ENCODE measurements around the gene CHMP4B.
"Not testable (repeated sequence)": the region's sequence is repeated elsewhere in the genome, so short reads cannot be mapped to it uniquely, and the experiment has no call there.

The CHMP4B gene

DNA sequence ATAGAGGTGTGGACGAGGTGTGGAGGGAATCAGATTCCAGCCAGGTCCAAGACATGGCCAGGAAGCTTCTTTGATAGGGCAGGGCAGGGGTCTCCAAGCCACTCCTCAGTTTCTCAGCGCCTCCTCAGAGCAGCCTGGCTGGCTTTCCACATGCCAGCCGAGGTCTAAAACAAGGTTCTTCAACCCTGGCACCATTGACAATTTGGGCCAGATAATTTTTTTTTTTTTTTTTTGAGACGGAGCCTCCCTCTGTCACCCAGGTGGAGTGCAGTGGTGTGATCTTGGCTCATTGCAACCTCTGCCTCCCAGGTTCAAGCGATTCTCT, 21.3 kb upstream of the CHMP4B start:
- DNase-seq (ENCODE audit: low spot score), result no peak

DNA sequence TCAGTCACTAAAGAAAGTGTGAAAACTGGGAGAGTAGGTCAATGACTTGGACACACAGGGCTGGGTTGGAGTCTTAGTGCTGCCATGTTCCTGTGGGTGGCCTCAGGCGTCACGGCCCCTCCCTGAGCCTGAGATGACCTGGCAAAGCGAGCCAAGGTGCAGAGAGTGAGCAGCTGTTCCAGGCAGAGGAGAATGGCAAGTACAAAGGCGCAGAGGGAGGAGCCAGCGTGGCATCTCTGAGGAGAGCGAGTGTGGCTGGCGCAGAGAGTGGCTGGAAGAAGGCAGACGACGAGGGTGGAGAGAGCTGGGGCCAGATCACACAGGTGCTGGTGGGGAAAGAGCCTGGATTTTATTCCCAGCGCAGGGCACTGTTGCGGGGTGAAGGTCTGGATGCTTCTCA, 20.6 kb upstream of the CHMP4B start:
- DNase-seq (ENCODE audit: low spot score), result no peak

DNA sequence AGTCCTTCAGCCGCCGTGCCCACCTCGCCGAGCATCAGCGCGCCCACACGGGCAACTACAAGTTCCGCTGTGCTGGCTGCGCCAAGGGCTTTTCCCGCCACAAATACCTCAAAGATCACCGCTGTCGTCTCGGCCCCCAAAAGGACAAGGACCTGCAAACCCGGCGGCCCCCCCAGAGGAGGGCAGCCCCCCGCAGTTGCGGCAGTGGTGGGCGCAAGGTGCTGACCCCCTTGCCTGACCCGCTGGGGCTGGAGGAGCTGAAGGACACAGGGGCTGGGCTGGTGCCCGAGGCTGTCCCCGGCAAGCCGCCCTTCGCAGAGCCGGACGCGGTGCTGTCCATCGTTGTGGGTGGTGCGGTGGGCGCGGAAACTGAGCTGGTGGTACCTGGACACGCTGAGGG, 20.1 kb upstream of the CHMP4B start:
- DNase-seq (ENCODE audit: low spot score), result no peak

DNA sequence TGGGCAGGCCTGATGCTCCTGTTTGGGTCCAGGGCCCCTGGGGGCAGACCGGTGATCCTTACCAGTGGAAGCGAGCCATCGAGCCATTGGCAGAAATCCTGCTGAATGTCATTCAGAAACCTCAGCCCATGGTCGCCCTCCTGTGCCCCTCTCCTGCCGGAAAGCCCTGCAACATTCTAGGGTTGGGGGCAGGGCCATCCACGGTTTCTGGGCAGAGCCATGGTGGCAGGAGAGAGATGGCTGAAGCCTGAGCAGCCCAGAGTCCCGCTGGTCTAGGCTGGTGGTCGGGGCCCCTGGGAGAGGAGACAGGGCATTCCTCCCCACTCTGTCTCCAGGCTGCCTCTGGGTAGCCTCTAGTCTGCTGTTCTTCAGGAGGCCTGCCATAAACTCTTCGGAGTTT, 19.6 kb upstream of the CHMP4B start:
- DNase-seq (ENCODE audit: low spot score), result no peak

DNA sequence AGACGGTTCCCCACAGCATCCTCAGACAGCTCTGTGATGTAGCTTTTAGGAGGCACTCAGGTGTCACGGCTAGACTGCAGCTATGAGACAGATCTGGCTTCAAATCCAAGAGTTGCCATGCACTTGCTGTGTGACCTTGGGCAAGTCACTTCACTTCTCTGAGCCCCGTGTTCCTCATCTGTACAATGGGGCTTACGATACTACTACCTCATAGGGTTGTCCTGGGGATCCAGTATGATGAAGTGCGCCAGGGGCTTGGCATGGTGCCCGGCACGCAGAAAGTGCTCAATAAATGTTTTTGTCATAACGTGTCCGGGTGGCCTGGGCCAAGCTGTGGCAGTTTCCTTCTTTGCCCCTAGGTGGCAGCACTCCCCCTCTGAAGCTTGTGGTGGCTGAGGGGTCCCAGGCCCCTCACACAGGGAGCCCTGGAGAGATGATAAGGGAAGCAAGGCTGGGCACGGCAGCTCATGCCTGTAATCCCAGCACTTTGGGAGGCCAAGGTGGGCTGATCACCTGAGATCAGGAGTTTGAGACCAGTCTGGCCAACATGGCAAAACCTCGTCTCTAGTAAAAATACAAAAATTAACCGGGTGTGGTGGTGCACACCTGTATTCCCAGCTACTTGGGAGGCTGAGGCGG, 19.1 kb upstream of the CHMP4B start:
- DNase-seq (ENCODE audit: low spot score), result no peak

DNA sequence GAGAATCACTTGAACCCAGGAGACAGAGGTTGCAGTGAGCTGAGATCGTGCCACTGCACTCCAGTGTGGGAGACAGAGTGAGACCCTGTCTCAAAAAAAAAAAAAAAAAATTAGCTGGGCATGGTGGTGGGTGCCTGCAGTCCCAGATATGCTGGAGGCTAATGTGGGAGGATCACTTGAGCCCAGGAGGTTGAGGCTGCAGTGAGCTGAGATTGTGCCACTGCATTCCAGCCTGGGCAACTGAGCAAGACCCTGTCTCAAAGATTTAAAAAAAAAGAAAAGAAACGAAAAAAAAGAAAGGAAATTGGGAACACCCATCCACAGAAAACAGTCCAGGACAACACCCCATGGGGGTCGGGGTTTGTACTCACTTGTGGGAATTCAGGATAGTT, 18.6 kb upstream of the CHMP4B start:
- not testable (repeated sequence) for DNase-seq (ENCODE audit: low spot score)

DNA sequence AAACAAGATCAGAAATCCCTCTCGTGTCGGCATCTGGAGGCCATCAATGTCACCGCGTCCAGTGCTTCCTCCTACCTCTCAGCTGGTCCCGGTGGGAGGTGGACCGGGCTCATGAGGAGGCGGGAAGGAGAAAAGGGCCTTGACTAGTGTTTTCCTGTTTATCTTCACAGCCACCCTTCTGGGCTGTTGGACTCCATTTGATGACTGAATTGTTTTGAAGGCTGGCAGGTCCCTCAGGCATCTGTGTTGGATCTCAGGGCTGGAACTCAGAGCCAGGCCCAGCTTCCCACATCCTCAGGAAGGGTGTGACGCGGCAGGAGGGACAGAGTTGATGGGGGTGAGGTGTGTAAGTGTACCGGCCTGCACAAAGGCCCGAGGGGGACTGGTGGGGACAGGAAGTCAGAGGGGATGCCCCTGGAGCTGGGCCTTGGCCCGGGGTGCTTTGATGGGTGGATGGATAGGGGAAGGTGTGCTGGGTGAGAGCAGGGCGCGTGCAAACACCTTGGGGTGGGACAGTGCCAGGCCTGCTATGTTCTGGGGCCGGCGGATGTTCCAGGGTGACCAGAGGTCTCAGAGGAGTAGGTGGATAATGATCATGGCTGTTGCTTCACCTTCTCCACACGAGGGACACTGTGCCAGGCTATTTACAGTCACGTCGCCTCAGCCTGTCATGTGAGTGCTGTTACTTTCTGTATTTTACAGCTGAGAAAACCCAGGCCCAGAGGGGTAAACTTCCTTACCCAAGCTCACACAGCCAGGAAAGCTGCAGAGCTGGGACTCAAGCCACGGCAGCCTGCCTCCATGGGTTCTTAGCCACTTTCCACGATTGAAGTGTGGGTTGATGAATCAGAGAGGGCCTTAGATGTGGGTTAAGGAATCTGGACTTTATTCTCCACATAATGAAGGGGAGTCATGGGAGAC, 17.9 kb upstream of the CHMP4B start:
- peak; percentile 76 for DNase-seq (ENCODE audit: low spot score)

DNA sequence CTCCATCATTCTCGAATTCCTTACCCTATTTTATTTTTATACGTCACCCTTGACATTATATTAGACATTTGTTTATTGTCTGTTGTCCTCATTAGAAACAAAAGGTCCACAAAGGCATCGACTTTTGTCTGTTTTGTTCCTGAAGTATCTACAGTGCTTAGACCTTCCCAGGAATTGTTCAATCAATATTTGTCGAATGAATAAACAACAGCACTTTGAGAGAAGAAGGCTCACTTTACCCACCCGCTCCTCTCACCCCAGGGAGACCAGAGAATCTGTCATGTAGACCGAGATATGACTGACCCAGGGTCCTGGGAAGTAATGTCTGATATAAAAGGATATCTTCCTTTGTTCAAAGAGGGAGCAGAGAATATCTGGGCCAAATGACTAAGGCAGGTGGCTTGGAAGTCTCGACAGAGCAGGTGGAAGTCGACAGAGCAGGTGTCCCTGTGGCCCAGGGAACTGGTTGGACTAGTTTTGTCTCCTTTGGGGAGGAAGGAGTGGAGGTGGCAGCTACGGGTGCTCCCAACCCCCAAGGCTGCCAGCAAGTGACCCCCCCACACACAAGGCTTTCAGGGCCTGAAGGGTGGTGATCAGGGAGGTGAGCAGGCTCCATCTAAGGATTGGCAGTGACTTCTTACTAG, 14.8 kb upstream of the CHMP4B start:
- DNase-seq (ENCODE audit: low spot score), result no peak

DNA sequence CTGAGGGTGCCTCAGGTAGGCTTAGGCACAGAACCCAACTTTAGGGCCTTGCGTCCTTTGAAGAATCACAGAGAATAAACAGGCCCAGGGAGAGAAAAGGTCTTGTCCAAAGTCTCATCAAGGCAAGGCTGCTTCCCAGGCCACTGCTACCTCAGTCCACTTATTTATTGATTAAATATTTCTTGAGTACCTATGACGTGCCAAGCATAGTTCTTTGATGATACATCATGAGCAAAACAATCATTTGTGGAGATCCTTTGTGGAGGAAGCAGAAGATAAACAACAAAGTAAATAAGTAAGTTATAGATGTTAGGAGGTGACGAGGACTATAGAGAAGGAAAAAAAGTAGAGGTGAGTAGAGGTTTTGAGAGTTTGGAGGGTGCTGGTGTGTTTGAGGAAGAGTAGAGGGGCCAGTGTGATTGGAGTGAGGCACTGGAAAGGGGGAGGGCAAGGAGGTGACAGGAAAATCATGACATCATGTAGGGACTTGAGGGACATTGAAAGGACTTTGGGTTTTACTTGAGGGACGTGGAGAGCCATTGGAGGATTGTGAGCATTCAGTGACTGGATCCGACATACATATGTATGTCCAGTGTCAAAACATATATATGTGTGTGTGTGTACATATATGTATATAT, 14.1 kb upstream of the CHMP4B start:
- no peak for DNase-seq (ENCODE audit: low spot score)

DNA sequence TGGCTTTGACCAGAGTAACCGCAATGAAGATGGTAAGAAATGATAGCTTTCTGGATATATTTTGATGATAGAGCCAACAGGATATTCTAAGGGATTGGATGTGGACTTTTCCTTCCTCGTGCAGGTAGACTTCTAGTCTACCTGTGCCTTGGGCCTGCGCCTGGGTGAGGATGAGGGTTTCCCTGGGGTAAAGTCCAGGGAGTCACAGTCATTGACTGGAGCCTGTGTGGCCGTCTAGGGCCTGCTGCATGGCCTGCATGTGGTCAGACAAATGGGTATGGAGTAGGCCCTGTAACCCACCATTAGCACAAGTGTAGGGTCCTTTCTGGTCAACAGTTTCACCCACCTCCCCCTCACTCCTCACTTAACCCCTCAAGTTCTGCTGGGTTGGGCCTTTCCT, 12.7 kb upstream of the CHMP4B start:
- DNase-seq (ENCODE audit: low spot score), result no peak

DNA sequence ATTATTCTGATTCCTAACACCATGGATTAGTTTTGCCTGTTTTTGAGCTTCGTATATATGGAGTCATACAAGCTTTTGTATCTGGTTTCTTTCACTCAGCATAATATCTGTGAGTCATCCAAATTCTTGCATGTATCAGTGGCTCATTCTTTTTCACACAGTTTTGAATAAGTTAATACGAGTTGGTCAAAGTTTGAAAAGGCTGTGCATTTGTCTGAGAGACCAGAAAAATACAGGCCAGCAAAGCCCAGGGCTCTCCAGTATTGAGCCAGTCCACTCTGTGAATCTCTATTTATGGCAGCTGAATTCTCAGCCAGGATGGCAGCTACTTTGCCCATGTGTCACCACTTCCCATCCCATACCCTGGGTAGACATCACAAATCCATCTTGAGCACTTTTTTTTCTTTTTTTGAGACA, 7.2 kb upstream of the CHMP4B start:
- DNase-seq (ENCODE audit: low spot score), result peak; percentile 76

DNA sequence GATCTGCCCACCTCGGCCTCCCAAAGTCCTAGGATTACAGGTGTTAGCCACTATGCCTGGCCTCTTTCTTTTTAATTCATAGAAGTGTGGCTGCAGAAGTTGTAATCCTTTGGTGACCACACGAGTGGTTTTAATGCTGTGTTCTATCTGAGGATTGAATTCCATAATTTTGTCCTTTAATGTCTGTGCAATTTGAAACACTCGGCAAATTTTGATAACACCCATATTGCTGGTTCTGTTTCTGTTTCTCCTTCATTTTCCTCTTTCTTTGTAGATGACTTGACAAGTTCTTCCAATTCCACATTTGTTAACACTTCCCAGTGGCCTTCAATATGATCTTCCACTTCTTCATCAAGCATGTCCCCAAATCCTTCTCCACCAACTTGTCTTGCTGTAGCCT, 2.8 kb upstream of the CHMP4B start:
- DNase-seq (ENCODE audit: low spot score), result no peak

DNA sequence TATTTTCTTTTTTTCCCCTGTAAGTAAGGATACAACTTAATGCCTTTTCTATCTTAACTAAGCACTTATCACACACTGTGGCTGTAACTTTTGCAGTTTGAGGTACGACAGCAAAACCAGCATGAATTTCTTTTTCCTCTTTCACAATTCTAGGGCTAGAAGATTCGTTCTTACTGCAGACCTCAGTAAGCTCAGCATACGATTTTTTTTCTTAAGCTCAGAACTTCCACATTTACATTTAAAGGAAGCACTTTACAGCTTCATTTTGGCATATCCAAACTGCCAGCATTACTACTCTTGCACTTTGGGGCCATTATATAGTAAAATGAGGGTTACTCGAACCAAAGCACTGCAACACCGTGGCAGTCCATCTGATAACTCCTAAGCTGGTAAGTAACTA, 889 bp upstream of the CHMP4B start:
- DNase-seq (ENCODE audit: low spot score), result no peak

DNA sequence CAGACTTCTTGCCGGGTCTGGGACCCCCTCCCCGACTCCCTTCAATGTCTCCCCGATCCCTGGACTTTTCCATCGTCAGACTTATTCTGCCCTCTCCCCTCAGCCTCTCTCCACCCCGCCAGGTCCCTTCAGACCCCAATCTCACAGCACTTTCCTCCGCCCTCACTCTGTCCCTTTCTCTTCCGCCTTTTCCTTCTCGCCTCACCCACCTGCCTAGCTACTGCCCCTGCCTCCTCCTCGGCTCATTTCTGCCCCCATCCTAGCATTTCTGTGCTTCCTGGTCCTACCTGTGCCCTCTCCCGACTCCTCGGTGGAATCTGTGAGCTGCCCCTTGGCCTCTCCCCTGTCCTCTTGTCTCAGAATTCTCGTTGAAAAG, 616 bp downstream of the CHMP4B start:
- no peak for DNase-seq (ENCODE audit: low spot score)

DNA sequence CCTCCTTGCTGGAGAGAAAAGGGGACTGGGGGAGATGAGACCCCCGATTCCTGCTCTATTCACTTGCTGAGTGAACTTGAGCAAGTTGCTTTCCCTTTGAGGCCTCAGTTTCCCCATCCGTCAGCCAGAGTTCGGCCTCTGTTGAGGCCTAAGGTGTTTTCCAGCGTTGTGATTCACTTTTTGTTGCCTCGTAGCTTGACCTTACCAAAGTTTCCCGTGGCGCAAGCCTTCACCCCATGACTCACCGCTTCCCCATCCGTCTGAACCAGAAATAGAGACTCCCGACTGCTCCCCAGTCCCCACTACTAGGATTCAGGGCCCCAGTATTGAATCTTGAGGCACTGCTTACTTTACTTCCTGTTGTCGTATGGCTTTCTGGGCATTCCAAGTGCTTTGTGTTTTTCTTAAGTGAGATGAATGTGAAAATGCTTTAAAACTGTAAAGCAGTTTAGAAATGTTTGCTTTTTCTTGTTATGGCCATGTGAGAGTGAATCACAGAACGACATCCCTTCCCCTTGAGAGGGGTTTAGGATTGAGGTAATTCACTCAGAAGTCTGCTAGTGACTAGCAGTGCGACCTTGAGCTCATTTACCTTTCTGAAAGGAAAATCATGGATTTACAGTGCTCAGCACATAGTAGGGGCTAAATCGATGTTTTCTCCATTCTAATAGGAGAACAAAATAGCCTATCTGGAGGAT, 1.2 kb downstream of the CHMP4B start:
- peak; percentile 81 for DNase-seq (ENCODE audit: low spot score)

DNA sequence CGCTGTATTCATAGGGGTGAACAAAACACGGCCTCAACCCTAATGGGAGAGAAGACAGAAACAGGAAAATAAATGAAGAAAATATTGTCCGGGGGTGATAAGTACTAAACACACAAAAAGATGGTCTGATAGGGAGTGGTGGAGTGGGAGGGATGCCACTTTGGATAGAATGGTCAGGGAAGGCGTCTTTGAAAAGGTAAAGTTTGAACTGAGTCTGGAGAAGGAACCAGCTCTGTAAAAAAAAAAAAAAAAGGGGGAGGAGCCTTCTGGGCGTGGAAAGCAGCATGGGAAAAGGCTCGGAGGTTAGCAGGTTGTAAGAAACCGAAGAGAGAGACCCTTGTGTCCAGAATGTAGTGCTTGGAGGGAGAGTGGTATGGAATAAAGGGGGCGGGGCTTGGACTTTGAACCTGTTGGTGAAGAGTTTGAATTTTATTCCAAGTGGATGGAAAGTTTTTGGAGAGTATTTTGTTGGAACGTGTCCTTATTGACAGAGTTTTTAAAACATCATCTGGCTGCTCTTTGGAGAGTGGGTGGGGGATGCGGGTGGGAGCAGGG, 1.8 kb downstream of the CHMP4B start:
- no peak for DNase-seq (ENCODE audit: low spot score)

DNA sequence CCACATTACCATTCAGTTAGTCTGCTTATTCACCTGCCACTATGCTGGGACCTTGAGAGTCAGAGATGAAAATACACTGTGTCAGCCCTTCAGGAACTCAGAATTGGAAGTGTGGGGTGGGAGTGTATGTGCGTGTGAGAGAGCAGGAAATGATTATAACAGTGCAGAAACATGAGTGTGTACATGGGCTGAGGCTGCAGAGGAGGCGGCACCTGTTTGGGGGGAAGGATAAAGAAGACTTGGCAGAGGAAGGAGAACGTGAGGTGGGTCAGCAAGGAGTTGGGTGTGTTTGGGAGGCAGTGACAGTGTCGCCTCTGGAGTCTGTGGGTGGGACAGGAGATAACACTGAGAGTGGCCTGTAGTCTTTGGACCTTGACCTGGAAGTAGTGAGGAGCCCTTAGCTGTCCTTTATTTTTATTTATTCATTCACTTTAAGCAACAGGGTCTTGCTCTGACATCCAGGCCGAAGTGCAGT, 3.1 kb downstream of the CHMP4B start:
- DNase-seq (ENCODE audit: low spot score), result peak; percentile 59

DNA sequence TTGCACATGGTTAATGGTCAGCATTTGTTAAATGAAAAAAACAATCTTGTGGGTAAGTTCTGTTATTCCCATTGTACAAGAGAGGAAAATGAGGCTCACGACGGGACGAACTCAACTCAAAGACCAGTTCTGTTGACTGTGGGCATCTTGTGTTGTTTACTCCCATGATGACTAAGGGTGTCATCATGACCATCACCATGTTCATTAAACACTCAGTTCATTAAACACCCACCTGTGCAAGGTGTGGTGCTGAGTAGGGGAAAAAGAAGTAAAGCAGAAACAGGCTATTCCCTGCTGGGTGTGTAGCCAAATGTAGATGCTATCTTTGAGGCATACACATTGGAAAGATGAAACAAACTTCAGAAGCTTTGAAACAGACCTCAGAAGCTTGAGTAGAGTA, 4.5 kb downstream of the CHMP4B start:
- DNase-seq (ENCODE audit: low spot score), result no peak

DNA sequence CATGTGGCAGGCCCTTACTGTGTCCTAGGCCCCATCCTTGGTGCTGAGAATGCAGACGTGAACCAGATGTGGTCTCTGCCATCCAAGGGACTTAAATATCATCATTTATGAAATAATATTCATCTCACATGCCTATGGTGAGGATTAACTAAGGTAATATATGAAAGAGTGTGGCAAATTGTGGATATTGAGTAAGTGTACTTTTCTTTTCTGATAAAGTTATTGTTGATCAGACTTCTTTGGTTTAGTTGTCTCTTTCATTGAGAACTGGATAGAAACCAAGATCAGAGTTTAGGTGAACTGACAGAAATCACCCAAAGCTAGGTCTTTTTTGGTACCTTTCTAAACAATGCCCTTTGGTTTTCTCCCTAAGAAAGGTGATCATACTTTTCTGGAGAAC, 5.0 kb downstream of the CHMP4B start:
- DNase-seq (ENCODE audit: low spot score), result no peak

DNA sequence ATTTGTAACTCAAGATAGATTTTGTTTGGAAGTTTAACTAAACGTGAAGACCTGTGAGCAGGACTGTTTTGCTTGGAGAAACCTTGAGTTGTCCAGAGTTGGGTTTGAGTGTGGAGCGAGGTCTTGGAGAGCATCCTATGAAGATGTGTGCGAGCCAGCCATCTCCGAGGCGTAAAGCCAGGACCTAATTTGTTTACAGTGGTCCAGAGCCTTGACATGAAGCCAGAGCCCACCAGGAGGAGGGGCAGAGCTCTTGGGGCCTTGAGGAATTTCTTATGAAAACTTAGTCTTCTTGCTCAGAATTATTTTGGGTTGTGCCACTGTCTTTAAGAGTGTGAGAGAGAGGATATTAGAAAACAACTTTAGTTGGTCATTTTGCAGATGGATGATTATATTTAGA, 6.3 kb downstream of the CHMP4B start:
- no peak for DNase-seq (ENCODE audit: low spot score)

DNA sequence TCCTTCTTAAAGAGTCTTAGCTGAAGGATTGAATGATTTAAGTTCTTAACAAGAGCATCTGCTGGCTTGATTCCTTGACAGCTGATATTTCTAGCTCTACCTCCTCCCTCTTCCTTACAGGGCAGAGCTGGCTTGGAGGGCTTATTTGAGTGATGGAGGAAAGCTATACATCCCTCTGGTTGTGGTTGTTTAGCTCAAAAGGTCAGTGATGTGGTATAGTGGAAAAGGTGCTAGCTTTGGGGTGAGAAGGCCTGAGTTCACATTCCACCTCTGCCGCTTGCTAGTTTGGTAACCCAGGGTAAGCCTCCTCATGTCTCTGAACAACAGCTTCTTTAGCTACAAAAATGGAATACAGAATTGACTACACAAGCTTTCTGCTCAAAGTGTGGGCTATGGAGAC, 8.3 kb downstream of the CHMP4B start:
- no peak for DNase-seq (ENCODE audit: low spot score)

DNA sequence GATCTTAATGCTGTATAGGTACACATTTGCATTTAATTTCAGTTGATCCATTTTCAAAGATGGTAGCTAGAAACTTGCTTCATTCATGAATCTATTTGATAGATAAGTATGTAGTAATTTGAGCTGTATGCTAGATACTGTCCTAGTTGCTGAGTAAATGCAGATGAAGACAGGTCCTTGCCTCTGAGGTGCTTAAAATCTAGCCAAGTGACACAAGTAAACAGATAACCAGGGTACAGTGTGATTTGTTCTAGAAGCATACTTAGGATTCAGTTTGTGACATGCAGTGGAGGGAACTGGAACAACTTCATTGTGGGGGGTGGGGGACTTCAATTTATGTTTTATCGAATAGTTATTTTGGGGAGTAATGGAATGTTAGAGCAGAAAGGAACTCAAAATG, 9.2 kb downstream of the CHMP4B start:
- DNase-seq (ENCODE audit: low spot score), result no peak
